Esophagus muscularis mucosa (tissue), 4 donors: ENCODE results near the gene KRTAP19-3. TPM values are rescaled to one million over a fixed set of nuclear protein-coding genes. Genes with fewer than 3 reads are reported as not detected.

Experiments used
- DNase-seq: peaks from one replicate; pipeline ENCODE4 v3.0.0-alpha.2; 2017; ENCODE audit errors: extremely low spot score
- H3K27ac ChIP-seq, 4 donors: fragments of 200-600 bp; sonication (generic); replicated peaks in 1 of 4; 1 replicate in 3 of 4; 2 replicates in 1 of 4; pipeline ENCODE4 v1.5.1; 2016 to 2019; ENCODE audit warnings: mild to moderate bottlenecking in 1 of 4
- H3K27me3 ChIP-seq, 4 donors: fragments of 200-600 bp; sonication (generic); one replicate each; pipeline versions ENCODE4 v1.5.1 to v1.6.0; 2016 to 2019
- H3K36me3 ChIP-seq, 4 donors: fragments of 200-600 bp; sonication (generic); one replicate each; pipeline ENCODE4 v1.5.1; 2016 to 2019
- H3K4me1 ChIP-seq, 4 donors: fragments of 200-600 bp; sonication (generic); one replicate each; pipeline ENCODE4 v1.5.1; 2016 to 2019
- H3K4me3 ChIP-seq, 4 donors: fragments of 200-600 bp; sonication (generic); 1 replicate in 2 of 4; 2 replicates in 2 of 4; pipeline ENCODE4 v1.5.1; 2016 to 2019; ENCODE audit warnings: mild to moderate bottlenecking in 4 of 4, moderate library complexity in 1 of 4
- H3K9me3 ChIP-seq, 4 donors: fragments of 200-600 bp; sonication (generic); 1 replicate in 3 of 4; 2 replicates in 1 of 4; pipeline ENCODE4 v1.5.1; 2016 to 2019
- EP300 ChIP-seq: sonication (generic); formaldehyde crosslinking; IDR thresholded peaks from one replicate; pipeline ENCODE4 v1.6.1; 2017; ENCODE audit warnings: antibody characterized with exemption
- POLR2A ChIP-seq: fragments of 450-650 bp; IDR thresholded peaks from one replicate; pipeline ENCODE4 v1.6.1; 2017; ENCODE audit warnings: antibody characterized with exemption, moderate library complexity, mild to moderate bottlenecking, low read depth
- POLR2AphosphoS5 ChIP-seq, 2 donors: sonication (generic); formaldehyde crosslinking; IDR thresholded peaks; one replicate each; pipeline ENCODE4 v1.6.1; 2017; ENCODE audit warnings: antibody characterized with exemption in 2 of 2
- WGBS: methylation state at CpG from one replicate; pipeline ENCODE4 v1.1.5; 2018; 5-methylcytosine and 5-hydroxymethylcytosine counted together
- intact Hi-C: fragments of 100-400 bp; cut with DNase I; formaldehyde crosslinking; loops from one replicate; pipeline ENCODE4 v1.15.1; 2023
- small RNA-seq, 3 donors: library from RNA; depleted of rRNA; stranded (forward); fragments of <200 nt; gene quantifications; one replicate each; pipeline ENCODE3, GENCODE V24; 2016
- total RNA-seq, 4 donors: library from RNA; depleted of rRNA; stranded (reverse); fragments of >200 nt; gene quantifications; one replicate each; pipeline versions ENCODE4 v1.1.0 to v1.2.1, GENCODE V29; 2016
- TF ChIP-seq, protein P1 (sequence below), 3 experiments: fragments of 200-600 bp in 2 of 3; fragments of 450-650 bp in 1 of 3; sonication (generic) in 2 of 3; IDR thresholded peaks; one replicate each; pipeline ENCODE4 v1.5.1; 2017 to 2019; ENCODE audit warnings: antibody characterized with exemption in 3 of 3, mild to moderate bottlenecking in 2 of 3, moderate library complexity in 1 of 3

The KRTAP19-3 gene
- total RNA-seq, 4 donors from 2014 or later = not detected

- no peaks in the 10 kb centered on the region for H3K9me3 ChIP-seq
- 85% methylated on average over 3 of the region's 3 CpGs for WGBS
- no peaks in the 10 kb centered on the region for H3K4me1 ChIP-seq
- no peak for DNase-seq
- no peaks in the 10 kb centered on the region for H3K27me3 ChIP-seq
- H3K4me3 ChIP-seq = no peak overlapping the region
- intact Hi-C loops = no loop called here
- H3K36me3 ChIP-seq = no peaks in the 10 kb centered on the region
- H3K27ac ChIP-seq = no peak overlapping the region
- no peak for TF ChIP-seq POLR2AphosphoS5 (IDR thresholded peaks at IDR 0.05)
- TF ChIP-seq, protein P1, sequence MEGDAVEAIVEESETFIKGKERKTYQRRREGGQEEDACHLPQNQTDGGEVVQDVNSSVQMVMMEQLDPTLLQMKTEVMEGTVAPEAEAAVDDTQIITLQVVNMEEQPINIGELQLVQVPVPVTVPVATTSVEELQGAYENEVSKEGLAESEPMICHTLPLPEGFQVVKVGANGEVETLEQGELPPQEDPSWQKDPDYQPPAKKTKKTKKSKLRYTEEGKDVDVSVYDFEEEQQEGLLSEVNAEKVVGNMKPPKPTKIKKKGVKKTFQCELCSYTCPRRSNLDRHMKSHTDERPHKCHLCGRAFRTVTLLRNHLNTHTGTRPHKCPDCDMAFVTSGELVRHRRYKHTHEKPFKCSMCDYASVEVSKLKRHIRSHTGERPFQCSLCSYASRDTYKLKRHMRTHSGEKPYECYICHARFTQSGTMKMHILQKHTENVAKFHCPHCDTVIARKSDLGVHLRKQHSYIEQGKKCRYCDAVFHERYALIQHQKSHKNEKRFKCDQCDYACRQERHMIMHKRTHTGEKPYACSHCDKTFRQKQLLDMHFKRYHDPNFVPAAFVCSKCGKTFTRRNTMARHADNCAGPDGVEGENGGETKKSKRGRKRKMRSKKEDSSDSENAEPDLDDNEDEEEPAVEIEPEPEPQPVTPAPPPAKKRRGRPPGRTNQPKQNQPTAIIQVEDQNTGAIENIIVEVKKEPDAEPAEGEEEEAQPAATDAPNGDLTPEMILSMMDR (IDR thresholded peaks at IDR 0.05) = no peak
- no peak for TF ChIP-seq POLR2A
- no peak for TF ChIP-seq EP300
Observed at GRCh38 chr21:30448514-30448913, 43.3 kb downstream of the KRTAP19-3 start.

DNA sequence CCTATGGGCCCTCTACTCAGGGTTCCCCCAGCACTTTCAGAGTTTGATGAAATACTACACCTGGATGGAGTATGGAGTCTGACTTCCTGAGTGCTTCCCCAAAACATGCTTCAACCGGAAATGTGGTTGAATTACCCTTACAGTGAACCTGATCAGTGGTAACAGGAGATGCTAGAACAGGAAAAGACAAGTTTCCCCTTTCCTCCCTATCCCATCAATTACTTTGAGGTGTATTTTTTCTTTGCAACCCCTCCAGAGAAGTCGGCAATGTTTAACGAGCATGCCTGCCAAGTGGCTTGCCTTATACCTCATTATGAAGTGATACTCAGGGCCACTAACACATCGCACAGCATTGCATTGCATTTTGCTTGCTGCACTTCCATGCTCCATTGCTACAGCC is 44.8 kb downstream of the KRTAP19-3 start:
- H3K36me3 ChIP-seq = no peaks in the 10 kb centered on the region
- H3K4me1 ChIP-seq = no peaks in the 10 kb centered on the region
- no peak for DNase-seq
- H3K9me3 ChIP-seq = no peaks in the 10 kb centered on the region
- TF ChIP-seq, protein P1 (IDR thresholded peaks at IDR 0.05) = no peak
- TF ChIP-seq POLR2A (no peak), POLR2AphosphoS5 (IDR thresholded peaks at IDR 0.05) (no peak), EP300 (no peak)
- intact Hi-C loops = no loop called here
- H3K4me3 ChIP-seq = no peak overlapping the region
- WGBS = 27% methylated on average over 4 of the region's 4 CpGs
- H3K27me3 ChIP-seq = no peaks in the 10 kb centered on the region
- H3K27ac ChIP-seq = no peak overlapping the region

DNA sequence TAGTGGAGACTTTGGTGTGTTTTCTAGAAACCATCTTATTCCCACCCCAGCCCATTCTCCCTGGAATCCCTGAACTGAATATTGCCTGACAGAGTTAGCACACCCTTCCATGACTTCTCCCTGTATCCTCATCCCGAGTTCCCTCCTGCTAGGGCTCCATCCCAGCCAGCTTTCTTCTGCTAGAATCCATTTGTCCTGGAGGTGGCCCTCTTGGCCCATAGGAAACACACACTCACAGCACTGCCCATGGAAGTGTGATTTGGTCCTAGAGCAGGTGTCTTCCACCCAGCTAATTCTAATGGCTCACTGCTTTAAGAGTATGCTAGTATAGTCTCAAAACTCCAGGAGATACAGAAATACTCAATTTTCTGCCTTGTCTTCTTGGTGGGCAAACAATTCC is 47.6 kb downstream of the KRTAP19-3 start:
- TF ChIP-seq POLR2A = no peak
- TF ChIP-seq, protein P1 (IDR thresholded peaks at IDR 0.05) = no peak
- TF ChIP-seq POLR2AphosphoS5 (IDR thresholded peaks at IDR 0.05) = no peak
- no peak for TF ChIP-seq EP300
- H3K4me3 ChIP-seq = no peak overlapping the region
- H3K4me1 ChIP-seq = no peaks in the 10 kb centered on the region
- no peaks in the 10 kb centered on the region for H3K9me3 ChIP-seq
- DNase-seq = no peak
- no peak overlapping the region for H3K27ac ChIP-seq
- WGBS = 40% methylated on average over 1 of the region's 1 CpG
- no peaks in the 10 kb centered on the region for H3K27me3 ChIP-seq
- intact Hi-C loops = no loop called here
- no peaks in the 10 kb centered on the region for H3K36me3 ChIP-seq

DNA sequence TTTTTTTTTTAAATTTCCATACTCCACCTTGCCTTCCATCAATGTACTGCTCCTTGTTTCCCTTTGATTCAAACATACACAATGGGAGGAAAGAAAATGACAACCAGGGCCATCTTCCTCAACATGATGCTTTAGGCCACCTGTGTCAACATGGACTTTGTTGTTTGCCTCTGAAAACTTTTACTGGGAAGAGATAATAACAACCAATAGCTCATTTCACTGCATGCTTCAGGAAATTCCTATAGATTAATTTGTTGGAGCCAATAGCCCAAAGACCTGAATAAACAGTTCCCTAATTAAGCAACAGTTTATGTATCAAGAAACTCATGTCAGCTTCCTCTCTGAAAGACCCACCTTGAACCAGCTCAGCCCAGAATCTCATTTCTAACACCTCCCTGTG is 48.6 kb downstream of the KRTAP19-3 start:
- intact Hi-C loops = no loop called here
- H3K27me3 ChIP-seq = no peaks in the 10 kb centered on the region
- no peaks in the 10 kb centered on the region for H3K36me3 ChIP-seq
- no peaks in the 10 kb centered on the region for H3K4me1 ChIP-seq
- H3K4me3 ChIP-seq = no peak overlapping the region
- TF ChIP-seq EP300 (no peak), POLR2AphosphoS5 (IDR thresholded peaks at IDR 0.05) (no peak), POLR2A (no peak)
- TF ChIP-seq, protein P1 (IDR thresholded peaks at IDR 0.05) = no peak
- no peak for DNase-seq
- H3K27ac ChIP-seq = no peak overlapping the region
- no peaks in the 10 kb centered on the region for H3K9me3 ChIP-seq

Small RNA genes lying within 50 kb of the gene (small RNA-seq; reads per million reads assigned to genes)
- gene AP000567.1 = 0 reads per million in 3 donors
- 0 reads per million in 3 donors for gene KRTAP19-10P
- gene KRTAP19-11P = 0 reads per million in 3 donors
- gene KRTAP19-9P = 0 reads per million in 3 donors

Other genes starting within 250 kb of the KRTAP19-3 start
- not detected for gene KRTAP24-1, start 209.1 kb downstream of the KRTAP19-3 start, total RNA-seq
- not detected for gene KRTAP25-1, start 202.5 kb downstream of the KRTAP19-3 start, total RNA-seq
- gene KRTAP26-1, start 171.7 kb downstream of the KRTAP19-3 start, total RNA-seq = not detected
- not detected for gene KRTAP27-1, start 154.3 kb downstream of the KRTAP19-3 start, total RNA-seq
- gene KRTAP23-1, start 143.4 kb downstream of the KRTAP19-3 start, total RNA-seq = not detected
- gene KRTAP13-2, start 119.7 kb downstream of the KRTAP19-3 start, total RNA-seq = not detected
- gene KRTAP13-1, start 96.0 kb downstream of the KRTAP19-3 start, total RNA-seq = not detected
- gene KRTAP13-3, start 66.1 kb downstream of the KRTAP19-3 start, total RNA-seq = not detected
- gene KRTAP13-4, start 61.8 kb downstream of the KRTAP19-3 start, total RNA-seq = not detected
- not detected for gene KRTAP15-1, start 51.7 kb downstream of the KRTAP19-3 start, total RNA-seq
- not detected for gene KRTAP19-1, start 11.6 kb downstream of the KRTAP19-3 start, total RNA-seq
- not detected for gene KRTAP19-2, start 4.6 kb downstream of the KRTAP19-3 start, total RNA-seq
- not detected for gene KRTAP19-4, start 5.2 kb upstream of the KRTAP19-3 start, total RNA-seq
- not detected for gene KRTAP19-5, start 10.1 kb upstream of the KRTAP19-3 start, total RNA-seq
- gene KRTAP19-6, start 49.9 kb upstream of the KRTAP19-3 start, total RNA-seq = not detected
- gene KRTAP19-7, start 69.3 kb upstream of the KRTAP19-3 start, total RNA-seq = not detected
- gene KRTAP22-2, start 98.4 kb upstream of the KRTAP19-3 start, total RNA-seq = not detected
- gene KRTAP6-3, start 100.4 kb upstream of the KRTAP19-3 start, total RNA-seq = not detected
- gene KRTAP6-2, start 106.9 kb upstream of the KRTAP19-3 start, total RNA-seq = not detected
- not detected for gene KRTAP22-1, start 109.1 kb upstream of the KRTAP19-3 start, total RNA-seq
- not detected for gene KRTAP6-1, start 121.9 kb upstream of the KRTAP19-3 start, total RNA-seq
- gene KRTAP20-1, start 124.4 kb upstream of the KRTAP19-3 start, total RNA-seq = not detected
- gene KRTAP20-4, start 128.6 kb upstream of the KRTAP19-3 start, total RNA-seq = not detected
- gene KRTAP20-2, start 143.2 kb upstream of the KRTAP19-3 start, total RNA-seq = not detected
- not detected for gene KRTAP20-3, start 150.9 kb upstream of the KRTAP19-3 start, total RNA-seq
- not detected for gene KRTAP21-3, start 226.8 kb upstream of the KRTAP19-3 start, total RNA-seq